ENCODE results near the gene TPO.

TPO gene

DNA sequence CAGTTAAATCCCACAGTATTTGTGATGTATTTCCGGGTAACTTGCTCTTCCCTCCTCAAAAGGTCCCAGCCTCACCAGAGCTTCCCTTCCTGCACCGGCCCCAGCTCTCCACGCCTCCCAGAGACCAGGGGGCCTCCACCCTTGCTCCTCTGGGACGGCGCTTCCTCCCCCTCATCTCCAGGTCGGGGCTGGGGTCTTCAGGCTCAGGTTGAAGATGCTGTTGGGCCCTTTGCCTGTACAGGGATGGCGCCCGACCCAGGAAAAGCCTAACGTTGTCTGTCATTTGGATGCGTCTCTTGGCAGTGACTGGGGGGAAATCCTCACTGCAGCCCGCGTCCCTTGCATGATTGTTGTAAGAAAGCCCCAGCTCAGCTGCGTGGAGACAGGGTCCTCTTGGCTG lies 126.7 kb downstream of the TPO start:
- DNase-seq: no peak

DNA sequence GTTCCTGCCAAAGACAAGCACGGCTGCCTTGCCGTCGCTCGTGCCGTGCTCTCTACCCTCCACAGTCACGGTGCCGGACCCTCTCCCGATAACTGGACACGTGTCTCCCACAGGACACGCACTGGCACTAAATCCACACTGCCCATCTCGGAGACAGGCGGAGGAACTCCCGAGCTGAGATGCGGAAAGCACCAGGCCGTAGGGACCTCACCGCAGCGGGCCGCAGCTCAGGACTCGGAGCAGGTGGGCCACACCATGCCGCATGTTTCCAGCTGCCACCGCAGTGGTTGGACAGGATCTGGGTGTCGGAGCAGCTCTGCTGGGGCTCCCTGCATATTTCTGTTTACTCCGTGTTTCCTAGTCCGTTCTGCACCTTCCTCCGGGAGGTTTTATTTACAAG lies 127.2 kb downstream of the TPO start:
- DNase-seq: no peak

DNA sequence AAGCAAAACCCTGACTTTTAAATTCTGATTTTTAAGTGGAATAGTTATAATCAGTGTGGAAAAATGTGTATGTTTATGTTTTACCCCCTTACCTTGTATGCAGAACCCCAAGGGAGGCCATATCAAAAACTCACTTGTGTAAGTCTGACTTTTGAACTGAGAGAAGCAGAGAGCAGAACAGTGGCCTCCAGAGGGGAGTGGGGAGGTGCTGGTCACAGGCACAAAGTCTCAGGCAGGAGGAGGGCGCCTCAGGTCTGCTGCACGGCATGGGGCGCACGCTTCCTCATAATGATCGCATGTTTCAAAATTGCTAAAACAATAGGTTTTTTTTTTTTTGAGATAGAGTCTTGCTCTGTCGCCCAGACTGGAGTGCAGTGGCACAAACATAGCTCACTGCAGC lies 127.8 kb downstream of the TPO start:
- no peak for DNase-seq

DNA sequence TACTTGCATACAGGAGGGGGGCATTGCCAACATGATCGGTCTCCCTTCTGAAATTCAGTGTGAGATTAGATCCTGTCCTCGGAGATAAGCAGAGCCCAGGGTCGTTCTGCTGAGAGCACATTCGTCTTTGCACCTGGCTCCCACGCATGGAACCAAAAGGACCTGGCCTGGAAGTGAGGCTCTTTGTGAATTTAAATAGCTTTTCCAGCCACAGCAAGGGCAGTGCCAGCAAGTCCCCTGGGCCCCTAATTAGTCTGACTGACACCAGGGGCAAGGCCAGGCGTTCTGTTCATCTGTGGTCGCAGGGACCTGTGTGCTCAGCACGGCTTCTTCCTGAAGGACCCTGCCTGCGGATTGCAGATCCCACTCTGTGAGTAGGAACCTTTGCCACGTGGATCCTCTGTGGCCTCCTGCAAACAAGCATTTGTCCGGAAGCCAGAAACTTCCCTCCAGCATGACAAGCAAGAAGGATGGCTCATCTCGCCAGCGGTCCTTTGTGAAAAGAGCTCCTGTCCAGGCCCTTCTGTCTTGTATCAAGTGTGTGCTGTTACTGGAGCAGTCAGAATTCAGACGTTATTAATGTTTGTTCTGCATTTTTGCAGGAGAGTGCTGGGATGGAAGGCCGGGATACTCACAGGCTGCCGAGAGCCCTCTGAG lies 128.7 kb downstream of the TPO start:
- DNase-seq: no peak

GRCh38 chr2:1542971-1543370 lies 129.7 kb downstream of the TPO start:
- no peak for DNase-seq

GRCh38 chr2:1543776-1544477 lies 130.7 kb downstream of the TPO start:
- DNase-seq: no peak

DNA sequence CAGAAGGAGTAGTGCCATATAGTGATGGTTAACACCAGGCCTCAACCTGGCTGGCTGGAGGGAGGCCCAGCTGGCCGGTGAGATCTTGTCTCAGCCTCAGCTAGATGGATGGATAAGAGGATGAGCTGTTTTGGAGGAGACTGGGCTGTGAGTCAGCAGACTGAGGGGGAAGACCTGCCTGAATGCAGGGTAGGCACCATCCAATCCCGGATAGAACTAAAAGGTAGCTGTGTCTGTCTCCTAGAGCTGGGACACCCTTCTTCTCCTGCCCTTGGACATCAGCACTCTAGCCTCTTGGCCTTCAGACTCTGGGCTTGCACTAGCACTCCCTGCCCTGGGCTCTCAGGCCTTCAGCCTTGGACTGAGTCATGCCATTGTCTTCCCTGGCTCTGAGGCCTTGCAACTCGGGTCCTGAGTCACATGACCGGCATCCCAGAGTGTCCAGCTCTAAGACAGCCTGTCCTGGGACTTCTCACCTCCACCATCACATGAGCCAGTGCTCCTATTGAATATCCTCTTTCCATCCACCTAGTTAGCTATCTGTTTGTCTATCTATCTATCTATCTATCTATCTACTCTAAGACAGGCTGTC lies 131.3 kb downstream of the TPO start:
- no peak for DNase-seq

- DNase-seq: peak in 1 of 4 experiments; percentile 9
Observed at GRCh38 chr2:1546023-1546591, 132.8 kb downstream of the TPO start.

- DNase-seq: no peak
Observed at GRCh38 chr2:1546901-1547300, 133.6 kb downstream of the TPO start.

DNA sequence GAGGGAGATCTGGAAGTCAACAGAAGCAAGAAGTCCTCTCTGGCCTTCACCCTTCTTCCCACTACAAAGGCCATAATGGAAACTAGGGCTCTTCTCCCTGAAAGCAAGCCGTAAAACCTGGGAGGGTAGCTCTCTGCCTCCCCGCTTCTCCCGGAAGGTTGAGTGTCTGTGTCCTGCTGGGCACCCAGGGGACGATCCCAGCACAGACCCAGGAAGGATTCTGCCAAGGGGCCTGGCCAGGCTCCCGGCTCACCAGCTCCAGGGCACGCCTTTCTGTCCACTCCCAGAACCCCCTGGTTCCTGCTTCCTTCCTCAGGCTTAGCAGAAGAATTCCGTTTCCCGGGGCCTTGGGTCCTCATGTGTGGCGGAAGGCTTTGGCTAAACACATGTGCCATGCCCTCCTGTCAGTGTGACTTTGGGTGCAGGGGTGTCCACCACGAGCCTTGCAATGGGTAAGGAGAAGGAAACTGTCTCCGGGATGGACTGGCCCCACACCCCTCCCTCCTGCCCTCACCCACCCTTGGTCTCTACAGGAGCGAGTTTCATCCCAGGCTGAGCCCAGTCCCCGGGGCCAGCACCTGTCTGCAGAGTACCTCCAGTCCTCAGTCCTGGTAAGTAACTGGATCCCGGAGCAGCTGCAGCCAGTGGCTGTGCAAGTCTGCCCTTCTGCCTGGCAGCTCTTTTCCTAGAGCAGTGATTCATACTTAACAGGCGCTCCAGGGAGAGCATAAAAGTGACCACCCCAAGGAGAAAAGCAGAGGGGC lies 135.8 kb downstream of the TPO start:
- DNase-seq: no peak

- DNase-seq: no peak
Observed at GRCh38 chr2:1550076-1550475, 136.8 kb downstream of the TPO start.

DNA sequence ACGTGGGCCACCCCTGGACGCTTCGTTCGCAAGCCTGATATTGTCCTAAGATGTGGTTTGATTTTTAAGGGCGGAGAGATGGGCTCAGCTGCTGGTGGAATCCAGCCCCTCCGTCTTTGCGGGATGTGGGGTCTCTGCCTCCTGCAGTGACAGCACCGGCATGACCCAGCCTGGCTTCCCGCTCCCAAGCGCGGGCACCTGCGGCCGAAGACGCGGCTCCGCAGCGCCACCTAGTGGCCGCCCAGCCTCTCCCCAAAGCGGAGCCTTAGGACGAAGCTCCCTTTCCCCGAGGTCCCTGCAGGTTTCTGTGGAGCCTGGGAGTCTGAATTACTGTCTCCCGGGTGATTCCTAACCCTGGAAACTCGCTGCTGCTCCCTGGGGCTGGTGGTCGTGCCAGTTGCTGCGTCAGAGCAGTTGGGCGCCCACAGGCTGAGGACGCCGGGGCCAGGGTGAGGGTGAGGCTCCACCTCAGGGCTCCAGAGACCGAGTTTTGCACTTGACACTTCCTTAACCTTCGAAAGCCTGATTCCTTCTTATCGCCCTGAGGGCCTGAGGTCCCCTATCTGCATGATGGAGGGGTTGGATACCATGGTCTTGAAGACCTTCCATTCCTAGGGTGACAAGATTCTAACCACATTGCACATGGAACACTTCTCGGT lies 137.5 kb downstream of the TPO start:
- DNase-seq: peak; percentile 25 to 67 (median 46)

- DNase-seq: no peak
Observed at GRCh38 chr2:1551905-1552304, 138.6 kb downstream of the TPO start.

- DNase-seq: no peak
Observed at GRCh38 chr2:1552611-1553010, 139.3 kb downstream of the TPO start.

GRCh38 chr2:1553671-1554295 lies 140.5 kb downstream of the TPO start:
- DNase-seq: no peak

DNA sequence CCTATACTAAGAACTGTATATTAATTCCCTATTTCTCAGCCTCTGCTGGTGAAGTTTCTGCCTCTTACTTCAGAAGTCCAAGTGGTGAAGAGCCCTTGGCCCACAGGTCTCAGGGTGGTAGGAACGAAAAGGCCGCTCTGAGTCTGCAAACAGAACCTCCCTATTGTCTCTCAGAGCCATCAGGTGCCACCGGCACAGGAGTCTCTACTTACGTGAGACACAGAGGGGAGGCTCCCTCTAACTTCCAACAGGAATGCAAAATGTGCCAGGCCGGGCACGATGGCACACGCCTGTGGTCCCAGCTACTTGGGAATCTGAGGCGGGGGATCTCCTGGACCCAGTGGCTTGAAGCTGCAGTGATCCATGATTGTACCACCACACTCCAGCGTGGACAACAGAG lies 143.0 kb downstream of the TPO start:
- DNase-seq: no peak

- no peak for DNase-seq
Observed at GRCh38 chr2:1556776-1557466, 143.7 kb downstream of the TPO start.

GRCh38 chr2:1557467-1557820 lies 144.2 kb downstream of the TPO start:
- DNase-seq: no peak

DNA sequence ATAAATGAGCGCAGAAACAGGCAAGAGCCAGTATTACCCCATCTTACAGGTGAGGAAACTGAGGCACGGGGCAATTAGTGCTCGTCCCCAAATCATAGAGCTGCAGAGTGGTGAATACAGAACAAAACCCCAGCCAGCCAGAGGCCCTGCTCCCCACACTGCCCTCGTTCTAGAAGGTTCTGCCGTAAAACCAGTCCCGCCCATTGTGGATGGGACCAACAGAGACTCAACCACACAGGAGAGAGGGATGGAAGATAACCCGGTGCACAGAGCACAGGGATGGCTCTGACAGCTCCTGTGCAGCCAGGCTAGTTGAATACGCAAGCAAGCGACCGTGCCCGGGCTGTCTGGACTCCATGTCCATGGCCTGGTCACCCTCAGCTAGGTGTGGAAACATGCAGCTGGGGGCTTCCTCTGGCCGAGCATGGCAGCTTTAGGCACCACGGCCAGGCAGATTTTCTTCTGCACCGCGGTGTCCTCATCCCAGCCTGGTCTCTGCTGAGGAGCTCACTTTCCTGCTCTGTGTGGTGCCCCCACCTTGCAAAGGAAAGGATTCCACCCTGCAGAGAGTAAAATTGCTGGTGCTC lies 146.4 kb downstream of the TPO start:
- no peak for DNase-seq

GRCh38 chr2:1561259-1561658 lies 148.0 kb downstream of the TPO start:
- DNase-seq: no peak

GRCh38 chr2:1561811-1562421 lies 148.7 kb downstream of the TPO start:
- DNase-seq: no peak

Measured in activated naive CD4-positive, alpha-beta T cell (primary cell).